Muscle of arm (tissue), 14 donors: Measurements from ENCODE around the gene CPNE8. TPM values are rescaled to one million over a fixed set of nuclear protein-coding genes. Genes with fewer than 3 reads are reported as not detected.

ENCODE experiments used
- DNase-seq: peaks from one replicate; pipeline ENCODE4 v3.0.0-alpha.2; 2013
- long read RNA-seq, 11 donors: transcript quantifications; one replicate each; lab custom pipeline, GENCODE V29; 2026
- polyA plus RNA-seq, 12 donors: library from polyadenylated mRNA; unstranded; fragments of 120-200 nt; gene quantifications; one replicate each; pipeline ENCODE4 v1.2.1, GENCODE V29; 2013; ENCODE audit not compliant: insufficient read length in 12 of 12

The CPNE8 gene
- 10 to 100 TPM in 2 of 12 donors, 1 to 10 TPM in 9, not detected in 1; 6.0 to 18.5 (median 8.5) TPM for polyA plus RNA-seq
- long read RNA-seq, donor 1, partial matches to known transcripts, result 6 of 8 reads
- long read RNA-seq, donor 1, other reads (novel, unspliced or antisense), result 0 of 8 reads
- long read RNA-seq, donor 2, partial matches to known transcripts, result 0 of 3 reads
- long read RNA-seq, donor 2, other reads (novel, unspliced or antisense), result 0 of 3 reads
- long read RNA-seq, donor 3, result 0 reads
- long read RNA-seq, donor 4, result 0 reads
- long read RNA-seq, donor 5, result 0 reads
- long read RNA-seq, donor 6, result 0 reads
- long read RNA-seq, donor 7, result 0 reads
- long read RNA-seq, donor 8, partial matches to known transcripts, result 0 of 2 reads
- long read RNA-seq, donor 8, other reads (novel, unspliced or antisense), result 0 of 2 reads
- long read RNA-seq, donor 9, result 0 reads
- long read RNA-seq, donor 10, partial matches to known transcripts, result 0 of 2 reads
- long read RNA-seq, donor 10, other reads (novel, unspliced or antisense), result 0 of 2 reads
- long read RNA-seq, donor 11, result 0 reads

GRCh38 chr12:38905480-38906351 lies at the start of gene CPNE8:
Gene CPNE8, minus strand, starts transcription at chr12:38905591. Its CDS starts 57 bp downstream, at chr12:38905534.
- DNase-seq, result peak; percentile 85

- no peak for DNase-seq
Observed at GRCh38 chr12:38954238-38954873, 49.0 kb upstream of the CPNE8 start.

- no peak for DNase-seq
Observed at GRCh38 chr12:38949363-38949762, 44.0 kb upstream of the CPNE8 start.

- no peak for DNase-seq
Observed at GRCh38 chr12:38934686-38935085, 29.3 kb upstream of the CPNE8 start.

- DNase-seq, result no peak
Observed at GRCh38 chr12:38934078-38934584, 28.7 kb upstream of the CPNE8 start.

GRCh38 chr12:38932320-38932719 lies 26.9 kb upstream of the CPNE8 start:
- DNase-seq, result no peak

- DNase-seq, result no peak
Observed at GRCh38 chr12:38931461-38931860, 26.1 kb upstream of the CPNE8 start.

GRCh38 chr12:38930990-38931389 lies 25.6 kb upstream of the CPNE8 start:
- DNase-seq, result no peak

- no peak for DNase-seq
Observed at GRCh38 chr12:38926501-38926900, 21.1 kb upstream of the CPNE8 start.

- peak; percentile 22 for DNase-seq
Observed at GRCh38 chr12:38921025-38921677, 15.8 kb upstream of the CPNE8 start.

- no peak for DNase-seq
Observed at GRCh38 chr12:38919191-38919590, 13.8 kb upstream of the CPNE8 start.

- no peak for DNase-seq
Observed at GRCh38 chr12:38915429-38916182, 10.2 kb upstream of the CPNE8 start.

- DNase-seq, result no peak
Observed at GRCh38 chr12:38912116-38912515, 6.7 kb upstream of the CPNE8 start.

- DNase-seq, result no peak
Observed at GRCh38 chr12:38911611-38912010, 6.2 kb upstream of the CPNE8 start.

- DNase-seq, result no peak
Observed at GRCh38 chr12:38907201-38907923, 2.0 kb upstream of the CPNE8 start.

GRCh38 chr12:38906482-38907200 lies 1.2 kb upstream of the CPNE8 start:
- peak; percentile 94 for DNase-seq

GRCh38 chr12:38904537-38905479 lies 583 bp downstream of the CPNE8 start:
- peak; percentile 86 for DNase-seq

GRCh38 chr12:38903596-38903995 lies 1.8 kb downstream of the CPNE8 start:
- DNase-seq, result no peak
